ENCODE data around the gene GRXCR1.

- TF ChIP-seq POLR2AphosphoS5 (IDR thresholded peaks at IDR 0.05; ENCODE audit: low read depth, low read length) = no peak
- no peak for TF ChIP-seq SIN3A (IDR thresholded peaks at IDR 0.05; ENCODE audit: borderline replicate concordance, insufficient read depth, low read depth, low read length)
- no peak for TF ChIP-seq CTCF (IDR thresholded peaks at IDR 0.05)
Measured at GRCh38 chr4:42892413-42892812, at the start of gene GRXCR1.

Data from Panc1 (cell line).